HG02798 (cell line): ENCODE data around the gene SP2.
"Not testable (repeated sequence)": the region's sequence is repeated elsewhere in the genome, so short reads cannot be mapped to it uniquely, and the experiment has no call there.

Experiments used
- ATAC-seq: cut with Tn5 transposase; IDR thresholded peaks from one replicate; pipeline ENCODE4 v1.9.1; 2021; ENCODE audit warnings: mild to moderate bottlenecking; ENCODE audit not compliant: unreplicated experiment, poor library complexity

Gene SP2

DNA sequence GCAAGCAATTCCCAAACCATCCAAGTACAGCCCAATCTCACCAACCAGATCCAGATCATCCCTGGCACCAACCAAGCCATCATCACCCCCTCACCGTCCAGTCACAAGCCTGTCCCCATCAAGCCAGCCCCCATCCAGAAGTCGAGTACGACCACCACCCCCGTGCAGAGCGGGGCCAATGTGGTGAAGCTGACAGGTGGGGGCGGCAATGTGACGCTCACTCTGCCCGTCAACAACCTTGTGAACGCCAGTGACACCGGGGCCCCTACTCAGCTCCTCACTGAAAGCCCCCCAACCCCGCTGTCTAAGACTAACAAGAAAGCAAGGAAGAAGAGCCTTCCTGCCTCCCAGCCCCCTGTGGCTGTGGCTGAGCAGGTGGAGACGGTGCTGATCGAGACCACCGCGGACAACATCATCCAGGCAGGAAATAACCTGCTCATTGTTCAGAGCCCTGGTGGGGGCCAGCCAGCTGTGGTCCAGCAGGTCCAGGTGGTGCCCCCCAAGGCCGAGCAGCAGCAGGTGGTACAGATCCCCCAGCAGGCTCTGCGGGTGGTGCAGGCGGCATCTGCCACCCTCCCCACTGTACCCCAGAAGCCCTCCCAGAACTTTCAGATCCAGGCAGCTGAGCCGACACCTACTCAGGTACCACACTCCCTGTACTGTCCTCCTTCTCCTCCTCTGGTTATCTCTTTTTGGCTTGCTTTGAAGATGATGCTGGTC is 20.6 kb downstream of the SP2 start:
- ATAC-seq: no peak

DNA sequence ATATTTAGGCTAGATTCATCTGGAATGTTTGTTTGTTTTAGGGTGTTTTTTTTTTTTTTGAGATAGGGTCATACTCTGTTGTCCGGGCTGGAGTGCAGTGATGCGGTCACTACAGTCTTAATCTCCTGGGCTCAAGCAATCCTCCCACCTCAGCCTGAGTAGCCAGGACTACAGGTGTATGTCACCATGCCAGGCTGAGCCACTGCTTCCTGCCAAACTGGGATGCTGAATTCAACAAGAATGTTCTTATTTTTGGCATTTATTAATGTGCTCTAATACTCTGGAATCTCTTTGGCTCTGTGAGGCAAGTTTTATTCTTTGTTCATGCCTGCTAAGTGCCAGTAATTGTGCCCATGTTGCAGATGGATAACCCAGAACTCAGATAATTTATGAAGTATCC is 21.5 kb downstream of the SP2 start:
- ATAC-seq: no peak

GRCh38 chr17:47918006-47918405 is 22.0 kb downstream of the SP2 start:
- ATAC-seq: no peak

- no peak for ATAC-seq
Measured at GRCh38 chr17:47918991-47919390, 23.0 kb downstream of the SP2 start.

GRCh38 chr17:47919889-47920288 is 23.9 kb downstream of the SP2 start:
- ATAC-seq: not testable (repeated sequence)

- no peak for ATAC-seq
Measured at GRCh38 chr17:47924785-47925677, 29.0 kb downstream of the SP2 start.

- ATAC-seq: no peak
Measured at GRCh38 chr17:47925678-47925988, 29.6 kb downstream of the SP2 start.

- ATAC-seq: no peak
Measured at GRCh38 chr17:47927821-47928400, 31.9 kb downstream of the SP2 start.

GRCh38 chr17:47928415-47928814 is 32.4 kb downstream of the SP2 start:
- no peak for ATAC-seq

- ATAC-seq: no peak
Measured at GRCh38 chr17:47929218-47930000, 33.4 kb downstream of the SP2 start.

GRCh38 chr17:47931848-47932247 is 35.8 kb downstream of the SP2 start:
- no peak for ATAC-seq

DNA sequence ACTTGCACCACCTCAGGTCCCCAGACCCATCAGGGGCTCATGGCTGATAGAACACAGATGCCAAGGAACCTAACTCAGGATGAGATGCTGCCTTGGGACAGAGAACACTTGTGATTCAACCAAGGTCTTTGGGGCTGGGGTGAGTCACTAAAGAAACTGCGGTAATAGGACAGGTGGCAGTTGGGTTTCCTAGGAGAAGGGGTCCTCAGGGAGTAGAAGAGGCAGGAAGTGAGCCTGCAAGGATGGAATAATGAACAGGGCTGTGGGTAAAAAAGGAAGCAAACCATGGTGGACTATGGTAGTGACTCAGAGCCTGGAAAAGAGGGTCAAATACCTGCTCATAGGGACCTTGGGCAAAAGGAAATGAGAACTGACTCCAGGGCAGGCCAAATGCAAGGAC is 38.8 kb downstream of the SP2 start:
- no peak for ATAC-seq

DNA sequence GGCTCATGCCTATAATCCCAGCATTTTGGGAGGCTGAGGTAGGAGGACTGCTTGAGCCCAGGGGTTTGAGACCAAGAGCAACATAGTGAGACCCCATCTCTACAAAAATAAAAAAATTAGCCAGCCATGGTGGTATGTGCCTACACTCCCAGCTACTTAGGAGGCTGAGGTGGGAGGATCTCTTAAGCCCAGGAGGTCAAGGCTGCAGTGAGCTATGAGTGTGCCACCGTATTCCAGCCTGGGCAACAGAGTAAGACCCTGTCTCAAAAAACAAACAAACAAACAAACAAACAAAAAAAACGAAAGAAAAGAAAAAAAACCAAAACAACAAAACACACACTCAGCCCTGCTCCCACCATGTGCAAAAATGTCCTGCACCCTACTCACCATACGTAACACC is 39.4 kb downstream of the SP2 start:
- not testable (repeated sequence) for ATAC-seq

- ATAC-seq: no peak
Measured at GRCh38 chr17:47935961-47936360, 39.9 kb downstream of the SP2 start.

DNA sequence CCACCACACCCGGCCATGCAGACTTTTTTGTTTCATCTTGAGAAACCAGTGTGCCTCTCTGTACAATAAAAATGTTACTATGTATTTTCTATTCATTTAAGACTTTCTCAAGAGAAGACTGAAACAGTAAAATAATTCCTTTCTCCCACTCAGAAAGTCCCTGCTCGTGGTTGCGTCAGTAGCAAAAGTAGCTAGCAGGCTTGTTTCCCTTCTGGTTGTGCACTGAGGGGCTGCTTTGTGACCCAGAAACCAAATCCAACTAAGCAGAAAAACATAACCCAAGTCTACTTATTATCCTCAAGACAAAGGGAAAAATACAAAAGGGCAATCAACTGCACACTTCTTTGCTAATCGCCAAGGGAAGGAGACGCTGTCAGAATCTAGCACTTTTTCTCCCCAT is 41.9 kb downstream of the SP2 start:
- ATAC-seq: no peak

DNA sequence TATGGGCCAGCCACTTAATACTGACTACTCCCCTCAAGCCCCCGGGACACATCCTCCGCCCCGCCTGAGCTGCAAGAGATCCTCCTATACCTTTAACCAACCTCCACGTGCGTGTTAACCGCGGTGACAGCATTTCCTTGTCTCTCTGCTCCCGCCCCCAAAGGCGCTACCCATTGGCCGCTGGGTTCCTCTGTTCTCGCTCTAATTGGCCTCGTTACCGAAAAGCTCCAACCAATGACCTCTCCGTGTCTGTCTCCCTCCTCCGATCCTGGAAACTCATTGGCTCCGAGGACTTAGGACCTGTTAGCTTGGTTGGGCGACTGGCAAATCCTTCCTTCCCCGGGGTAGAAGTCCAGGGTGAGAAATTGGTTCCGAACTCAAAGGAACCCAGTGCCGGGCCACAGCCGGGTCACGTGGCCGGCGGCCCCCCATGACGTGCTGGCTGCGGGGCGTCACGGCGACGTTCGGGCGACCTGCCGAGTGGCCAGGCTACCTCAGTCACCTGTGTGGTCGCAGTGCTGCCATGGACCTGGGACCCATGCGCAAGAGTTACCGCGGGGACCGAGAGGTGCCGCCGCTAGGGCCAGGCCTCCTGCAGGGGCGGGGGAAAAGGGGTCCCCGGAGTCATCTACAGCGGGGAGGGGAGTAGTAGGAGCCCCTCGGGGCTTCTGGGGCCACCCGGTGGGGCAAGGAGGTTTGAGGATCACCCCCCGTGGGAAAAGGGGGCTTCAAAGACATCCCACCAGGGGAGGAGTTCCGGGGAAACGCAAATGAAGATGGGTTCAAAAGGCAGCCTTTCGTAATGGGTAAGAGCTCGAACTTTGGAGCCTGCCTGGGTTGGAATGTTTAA is 45.4 kb downstream of the SP2 start, which contains the start of gene PNPO:
TSS of gene PNPO (plus strand) at position 326 of the 850 bp plus-strand sequence. CDS start at position 431, 105 bp downstream.
- ATAC-seq: peak; percentile 96

GRCh38 chr17:47942096-47942510 is 46.1 kb downstream of the SP2 start:
- no peak for ATAC-seq

GRCh38 chr17:47942568-47942967 is 46.5 kb downstream of the SP2 start:
- ATAC-seq: no peak

DNA sequence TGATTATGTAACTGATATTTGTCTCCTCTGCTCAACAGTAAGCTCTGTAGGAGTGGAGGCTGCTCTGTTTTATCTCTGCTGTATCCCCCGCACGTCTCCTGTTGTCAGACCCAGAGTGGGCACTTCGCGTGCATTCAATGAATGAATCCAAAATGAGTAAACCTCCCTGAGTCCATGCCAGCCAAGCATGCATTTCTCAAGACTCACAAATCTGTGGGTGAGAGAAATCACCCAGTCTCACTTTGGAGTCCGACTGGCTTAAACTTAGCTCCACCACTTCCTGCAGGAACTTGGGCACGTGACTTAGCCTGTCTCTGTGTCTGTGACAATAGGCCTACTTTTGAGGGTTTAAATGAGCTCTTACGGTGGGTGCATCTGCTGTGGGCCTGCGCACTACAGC is 49.0 kb downstream of the SP2 start:
- ATAC-seq: no peak
